Measurements from ENCODE around the gene ENOSF1. TPM values are rescaled to one million over a fixed set of nuclear protein-coding genes. Genes with fewer than 3 reads are reported as not detected.

Gene ENOSF1
- total RNA-seq, 2 experiments from 2014 or later: 113 to 114 TPM

DNA sequence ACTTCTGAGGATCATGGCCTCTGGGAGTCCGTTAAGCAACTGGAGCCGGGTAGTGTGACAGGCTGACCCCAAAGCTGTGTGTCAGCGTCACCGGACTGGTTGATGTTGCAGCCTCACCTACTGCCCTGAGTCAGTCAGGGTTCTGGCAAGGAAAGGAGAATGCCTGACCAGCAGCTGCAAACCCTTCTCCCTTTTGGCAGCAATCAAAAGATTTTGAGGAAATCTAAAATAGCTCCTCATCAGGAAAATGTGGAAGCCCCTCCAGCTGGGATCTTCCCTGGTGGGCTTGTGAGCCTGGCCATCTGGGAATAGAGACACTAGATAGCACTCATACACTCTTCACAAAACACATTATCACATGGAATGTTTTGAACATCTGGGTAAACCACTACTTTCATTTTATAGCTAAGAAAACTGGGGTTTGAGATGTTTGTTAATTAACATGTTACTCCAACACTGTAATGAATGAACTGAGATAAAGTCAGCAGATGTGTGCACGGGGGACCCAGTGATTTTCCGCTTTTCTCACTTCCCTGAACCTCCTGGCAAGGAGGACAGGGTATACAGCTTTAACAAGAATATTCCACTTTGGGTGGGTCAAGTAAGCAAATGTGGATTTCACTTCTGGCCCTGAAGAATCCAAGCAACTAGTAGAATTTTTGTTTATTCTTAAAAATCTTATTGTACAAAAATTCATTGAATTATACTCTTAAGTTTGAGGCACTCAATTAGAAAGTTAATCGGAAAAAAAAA is 91.0 kb downstream of the ENOSF1 start:
- H3K36me3 Mint-ChIP-seq (ENCODE audit: low read depth): no peaks in the 10 kb centered on the region
- no peaks in the 10 kb centered on the region for H3K9me3 Mint-ChIP-seq
- intact Hi-C loops (cut with micrococcal nuclease): loop anchor here (5.0 kb wide), 1 partner anchor 211 kb away; no protein-coding TSS in a partner anchor

More for the DNA sequence above, 91.0 kb downstream of the ENOSF1 start:
- Mint-ChIP-seq H3K4me1 (ENCODE audit: low read depth) (no peaks in the 10 kb centered on the region), H3K27ac (no peak overlapping the region), H3K4me3 (no peak overlapping the region), H3K27me3 (peaks cover 2% of the 10 kb centered on the region)
- DNase-seq (no peak), ATAC-seq (no peak)
- ChIA-PET CTCF (interaction anchor here (1.0 to 9.0 kb wide), 4 partner anchors 10 to 218 kb away, joined by 3 to 73 read pairs (median 10); no protein-coding TSS in a partner anchor), POLR2A (interaction anchor here (0.6 to 1.3 kb wide), 2 partner anchors 8 to 15 kb away, joined by 3 read pairs; no protein-coding TSS in a partner anchor)
- TF ChIP-seq, protein P1, sequence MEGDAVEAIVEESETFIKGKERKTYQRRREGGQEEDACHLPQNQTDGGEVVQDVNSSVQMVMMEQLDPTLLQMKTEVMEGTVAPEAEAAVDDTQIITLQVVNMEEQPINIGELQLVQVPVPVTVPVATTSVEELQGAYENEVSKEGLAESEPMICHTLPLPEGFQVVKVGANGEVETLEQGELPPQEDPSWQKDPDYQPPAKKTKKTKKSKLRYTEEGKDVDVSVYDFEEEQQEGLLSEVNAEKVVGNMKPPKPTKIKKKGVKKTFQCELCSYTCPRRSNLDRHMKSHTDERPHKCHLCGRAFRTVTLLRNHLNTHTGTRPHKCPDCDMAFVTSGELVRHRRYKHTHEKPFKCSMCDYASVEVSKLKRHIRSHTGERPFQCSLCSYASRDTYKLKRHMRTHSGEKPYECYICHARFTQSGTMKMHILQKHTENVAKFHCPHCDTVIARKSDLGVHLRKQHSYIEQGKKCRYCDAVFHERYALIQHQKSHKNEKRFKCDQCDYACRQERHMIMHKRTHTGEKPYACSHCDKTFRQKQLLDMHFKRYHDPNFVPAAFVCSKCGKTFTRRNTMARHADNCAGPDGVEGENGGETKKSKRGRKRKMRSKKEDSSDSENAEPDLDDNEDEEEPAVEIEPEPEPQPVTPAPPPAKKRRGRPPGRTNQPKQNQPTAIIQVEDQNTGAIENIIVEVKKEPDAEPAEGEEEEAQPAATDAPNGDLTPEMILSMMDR (IDR thresholded peaks at IDR 0.05): no peak

Other genes with a start within 250 kb of the ENOSF1 start
- gene COLEC12, start 211.9 kb downstream of the ENOSF1 start, total RNA-seq: not detected
- gene CETN1, start 132.2 kb downstream of the ENOSF1 start, total RNA-seq: not detected
- not detected for gene CLUL1, start 115.6 kb downstream of the ENOSF1 start, total RNA-seq
- gene TYMS, start 55.0 kb downstream of the ENOSF1 start, total RNA-seq: 100 to 1,000 TPM; 324 to 329 TPM
- 10 to 100 TPM; 38.8 to 40.0 TPM for gene YES1, start 99.6 kb upstream of the ENOSF1 start, total RNA-seq
- gene ADCYAP1, start 192.2 kb upstream of the ENOSF1 start, total RNA-seq: not detected